ENCODE results near the gene NTNG1.
A peak's percentile ranks its signal among the peaks of the same experiment; 100 is the strongest.

The NTNG1 gene

DNA sequence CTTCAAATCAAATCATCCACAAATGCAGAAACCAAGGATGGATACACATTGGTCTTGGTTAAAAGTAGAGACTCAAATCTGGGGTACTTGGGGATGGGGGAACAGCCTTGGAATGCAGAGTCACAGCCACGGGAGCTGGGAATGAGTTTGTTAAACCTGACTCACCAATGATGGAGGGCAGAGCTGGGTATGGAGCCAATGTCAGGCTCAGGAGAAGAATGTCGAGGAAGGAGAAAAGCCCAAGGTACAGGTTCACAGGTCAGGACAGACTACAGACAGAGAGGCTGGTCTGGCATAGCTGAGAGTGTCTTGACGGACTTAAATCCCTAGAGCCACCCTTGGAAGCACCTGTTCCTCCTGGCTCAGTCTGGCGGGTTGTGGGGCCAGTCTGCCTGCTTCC, 237.6 kb downstream of the NTNG1 start:
- POLR2A ChIA-PET: no interaction called here
- H3K36me3 ChIP-seq (ENCODE audit: control insufficient read depth in 4 of 4, insufficient read depth in 4 of 4, low read length in 3 of 4): no peaks in the 10 kb centered on the region

DNA sequence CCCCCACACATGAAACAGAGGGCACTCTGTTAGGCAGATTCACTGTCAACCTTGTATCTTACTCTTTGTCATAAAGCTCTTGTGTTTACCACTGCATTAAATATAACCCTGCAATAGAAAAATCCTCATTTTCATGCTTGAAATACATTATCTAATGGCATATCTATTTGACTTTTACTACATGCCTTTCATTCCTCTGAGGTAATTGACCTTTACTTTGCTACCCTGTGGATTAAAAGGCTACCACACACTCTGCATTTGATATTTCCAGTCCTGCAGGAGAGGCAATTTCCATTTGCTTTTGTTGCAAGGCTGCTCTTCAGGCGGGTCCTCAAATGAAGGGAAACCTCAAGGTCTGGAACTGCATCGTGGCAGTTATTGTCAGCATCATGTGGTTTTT, 238.0 kb downstream of the NTNG1 start:
- 90% methylated on average over 2 of the region's 2 CpGs for WGBS (ENCODE audit: insufficient coverage)
- POLR2A ChIA-PET: no interaction called here
- H3K27me3 ChIP-seq (replicated peaks in 2 of 5; ENCODE audit: control insufficient read depth in 4 of 5, insufficient read depth in 5 of 5, low read length in 4 of 5): no peaks in the 10 kb centered on the region
- H3K36me3 ChIP-seq (ENCODE audit: control insufficient read depth in 4 of 4, insufficient read depth in 4 of 4, low read length in 3 of 4): no peaks in the 10 kb centered on the region
- no peaks in the 10 kb centered on the region for H3K9me3 ChIP-seq (ENCODE audit: control extremely low read depth in 1 of 5, control insufficient read depth in 4 of 5, insufficient read depth in 2 of 5, low read depth in 1 of 5, low read length in 4 of 5)
- no peaks in the 10 kb centered on the region for H3K4me1 ChIP-seq (ENCODE audit: control extremely low read depth in 1 of 4, control insufficient read depth in 4 of 4, insufficient read depth in 4 of 4, low read length in 3 of 4)
- CTCF ChIA-PET: no interaction called here
- H3K4me3 ChIP-seq (ENCODE audit: control insufficient read depth in 1 of 7, extremely low read depth in 1 of 7, insufficient read depth in 4 of 7, low read depth in 2 of 7, low read length in 6 of 7): no peak overlapping the region
- no peak overlapping the region for H3K27ac ChIP-seq (ENCODE audit: insufficient read depth in 1 of 2, low read depth in 1 of 2, low read length in 2 of 2, poor library complexity in 1 of 2, severe bottlenecking in 2 of 2)
- no peak for DNase-seq

More for the DNA sequence above, 237.6 kb downstream of the NTNG1 start:
- CTCF ChIA-PET: no interaction called here
- Histone ChIP-seq H3K4me1 (ENCODE audit: control extremely low read depth in 1 of 4, control insufficient read depth in 4 of 4, insufficient read depth in 4 of 4, low read length in 3 of 4) (no peaks in the 10 kb centered on the region), H3K27me3 (replicated peaks in 2 of 5; ENCODE audit: control insufficient read depth in 4 of 5, insufficient read depth in 5 of 5, low read length in 4 of 5) (no peaks in the 10 kb centered on the region), H3K27ac (ENCODE audit: insufficient read depth in 1 of 2, low read depth in 1 of 2, low read length in 2 of 2, poor library complexity in 1 of 2, severe bottlenecking in 2 of 2) (no peak overlapping the region), H3K4me3 (ENCODE audit: control insufficient read depth in 1 of 7, extremely low read depth in 1 of 7, insufficient read depth in 4 of 7, low read depth in 2 of 7, low read length in 6 of 7) (no peak overlapping the region), H3K9me3 (ENCODE audit: control extremely low read depth in 1 of 5, control insufficient read depth in 4 of 5, insufficient read depth in 2 of 5, low read depth in 1 of 5, low read length in 4 of 5) (no peaks in the 10 kb centered on the region)
- DNase-seq: no peak
- WGBS (ENCODE audit: insufficient coverage): 92% methylated on average over 4 of the region's 4 CpGs

DNA sequence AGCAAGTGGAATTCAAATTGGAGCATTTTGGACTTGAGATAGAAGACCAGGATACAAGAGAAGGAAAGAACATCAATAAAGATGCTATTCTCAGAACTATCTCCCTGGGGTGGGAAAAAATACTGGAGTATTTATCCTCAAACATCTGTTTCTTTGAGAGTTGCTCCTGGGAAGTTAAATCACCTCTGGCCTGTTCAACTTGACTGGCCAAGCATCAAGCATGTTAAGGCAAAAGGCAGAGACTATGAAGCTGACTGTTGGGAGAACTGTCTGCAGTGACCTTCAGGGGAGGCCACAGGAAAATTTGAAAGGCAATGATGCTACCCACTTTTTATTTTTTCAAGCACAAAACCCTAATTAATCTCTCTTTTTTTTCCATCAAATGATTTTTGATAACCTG, 239.0 kb downstream of the NTNG1 start:
- Histone ChIP-seq H3K27me3 (replicated peaks in 2 of 5; ENCODE audit: control insufficient read depth in 4 of 5, insufficient read depth in 5 of 5, low read length in 4 of 5) (no peaks in the 10 kb centered on the region), H3K36me3 (ENCODE audit: control insufficient read depth in 4 of 4, insufficient read depth in 4 of 4, low read length in 3 of 4) (no peaks in the 10 kb centered on the region), H3K27ac (ENCODE audit: insufficient read depth in 1 of 2, low read depth in 1 of 2, low read length in 2 of 2, poor library complexity in 1 of 2, severe bottlenecking in 2 of 2) (no peak overlapping the region), H3K4me3 (ENCODE audit: control insufficient read depth in 1 of 7, extremely low read depth in 1 of 7, insufficient read depth in 4 of 7, low read depth in 2 of 7, low read length in 6 of 7) (no peak overlapping the region), H3K9me3 (ENCODE audit: control extremely low read depth in 1 of 5, control insufficient read depth in 4 of 5, insufficient read depth in 2 of 5, low read depth in 1 of 5, low read length in 4 of 5) (no peaks in the 10 kb centered on the region), H3K4me1 (ENCODE audit: control extremely low read depth in 1 of 4, control insufficient read depth in 4 of 4, insufficient read depth in 4 of 4, low read length in 3 of 4) (no peaks in the 10 kb centered on the region)
- ChIA-PET POLR2A (no interaction called here), CTCF (interaction anchor here (1.4 kb wide), 1 partner anchor 11 kb away, joined by 5 read pairs; no protein-coding TSS in a partner anchor)
- DNase-seq: no peak

GRCh38 chr1:107389410-107390396, 248.9 kb downstream of the NTNG1 start:
- Histone ChIP-seq H3K4me1 (ENCODE audit: control extremely low read depth in 1 of 4, control insufficient read depth in 4 of 4, insufficient read depth in 4 of 4, low read length in 3 of 4) (no peaks in the 10 kb centered on the region), H3K27me3 (replicated peaks in 2 of 5; ENCODE audit: control insufficient read depth in 4 of 5, insufficient read depth in 5 of 5, low read length in 4 of 5) (no peaks in the 10 kb centered on the region), H3K36me3 (ENCODE audit: control insufficient read depth in 4 of 4, insufficient read depth in 4 of 4, low read length in 3 of 4) (no peaks in the 10 kb centered on the region), H3K4me3 (ENCODE audit: control insufficient read depth in 1 of 7, extremely low read depth in 1 of 7, insufficient read depth in 4 of 7, low read depth in 2 of 7, low read length in 6 of 7) (no peak overlapping the region), H3K27ac (ENCODE audit: insufficient read depth in 1 of 2, low read depth in 1 of 2, low read length in 2 of 2, poor library complexity in 1 of 2, severe bottlenecking in 2 of 2) (no peak overlapping the region), H3K9me3 (ENCODE audit: control extremely low read depth in 1 of 5, control insufficient read depth in 4 of 5, insufficient read depth in 2 of 5, low read depth in 1 of 5, low read length in 4 of 5) (peaks cover 0 to 5% (median 3%) of the 10 kb centered on the region in 5 experiments)
- DNase-seq: no peak
- ChIA-PET POLR2A (no interaction called here), CTCF (interaction anchor here (1.6 to 2.0 kb wide), 2 partner anchors 9 to 10 kb away, joined by 5 read pairs; no protein-coding TSS in a partner anchor)
- 95% methylated on average over 14 of the region's 15 CpGs for WGBS (ENCODE audit: insufficient coverage)

GRCh38 chr1:107394301-107394700, 253.5 kb downstream of the NTNG1 start:
- ChIA-PET POLR2A (no interaction called here), CTCF (no interaction called here)
- H3K36me3 ChIP-seq (ENCODE audit: control insufficient read depth in 4 of 4, insufficient read depth in 4 of 4, low read length in 3 of 4): no peaks in the 10 kb centered on the region
- H3K4me1 ChIP-seq (ENCODE audit: control extremely low read depth in 1 of 4, control insufficient read depth in 4 of 4, insufficient read depth in 4 of 4, low read length in 3 of 4): no peaks in the 10 kb centered on the region
- no peaks in the 10 kb centered on the region for H3K27me3 ChIP-seq (replicated peaks in 2 of 5; ENCODE audit: control insufficient read depth in 4 of 5, insufficient read depth in 5 of 5, low read length in 4 of 5)
- WGBS (ENCODE audit: insufficient coverage): 100% methylated on average over 2 of the region's 3 CpGs
- DNase-seq: no peak
- H3K4me3 ChIP-seq (ENCODE audit: control insufficient read depth in 1 of 7, extremely low read depth in 1 of 7, insufficient read depth in 4 of 7, low read depth in 2 of 7, low read length in 6 of 7): no peak overlapping the region
- no peak overlapping the region for H3K27ac ChIP-seq (ENCODE audit: insufficient read depth in 1 of 2, low read depth in 1 of 2, low read length in 2 of 2, poor library complexity in 1 of 2, severe bottlenecking in 2 of 2)
- H3K9me3 ChIP-seq (ENCODE audit: control extremely low read depth in 1 of 5, control insufficient read depth in 4 of 5, insufficient read depth in 2 of 5, low read depth in 1 of 5, low read length in 4 of 5): peaks cover 0 to 5% (median 3%) of the 10 kb centered on the region in 5 experiments

DNA sequence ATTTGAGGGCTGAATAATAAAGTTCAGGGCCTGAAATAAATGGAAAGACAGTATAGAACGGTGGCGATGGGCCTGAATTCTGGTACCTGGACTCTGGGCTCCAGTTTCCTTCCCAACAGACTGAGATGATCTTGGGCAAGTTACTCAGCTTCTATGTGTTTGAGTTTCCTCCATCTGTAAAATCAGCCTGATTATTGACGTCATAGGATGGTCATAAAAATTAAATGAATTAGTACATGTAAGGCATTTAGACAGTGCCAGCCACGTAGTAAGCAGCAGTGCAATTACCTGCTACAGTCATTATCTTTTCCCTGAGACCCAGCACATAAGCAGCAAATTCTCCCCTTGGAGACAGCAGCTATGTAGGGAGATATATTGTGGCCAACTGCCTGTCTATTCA, 260.9 kb downstream of the NTNG1 start:
- no peaks in the 10 kb centered on the region for H3K27me3 ChIP-seq (replicated peaks in 2 of 5; ENCODE audit: control insufficient read depth in 4 of 5, insufficient read depth in 5 of 5, low read length in 4 of 5)
- CTCF ChIA-PET: no interaction called here
- H3K9me3 ChIP-seq (ENCODE audit: control extremely low read depth in 1 of 5, control insufficient read depth in 4 of 5, insufficient read depth in 2 of 5, low read depth in 1 of 5, low read length in 4 of 5): no peaks in the 10 kb centered on the region
- POLR2A ChIA-PET: no interaction called here
- WGBS (ENCODE audit: insufficient coverage): 96% methylated on average over 3 of the region's 4 CpGs
- no peaks in the 10 kb centered on the region for H3K36me3 ChIP-seq (ENCODE audit: control insufficient read depth in 4 of 4, insufficient read depth in 4 of 4, low read length in 3 of 4)
- H3K4me1 ChIP-seq (ENCODE audit: control extremely low read depth in 1 of 4, control insufficient read depth in 4 of 4, insufficient read depth in 4 of 4, low read length in 3 of 4): no peaks in the 10 kb centered on the region
- no peak for DNase-seq
- H3K4me3 ChIP-seq (ENCODE audit: control insufficient read depth in 1 of 7, extremely low read depth in 1 of 7, insufficient read depth in 4 of 7, low read depth in 2 of 7, low read length in 6 of 7): no peak overlapping the region
- no peak overlapping the region for H3K27ac ChIP-seq (ENCODE audit: insufficient read depth in 1 of 2, low read depth in 1 of 2, low read length in 2 of 2, poor library complexity in 1 of 2, severe bottlenecking in 2 of 2)

- Histone ChIP-seq H3K27ac (ENCODE audit: insufficient read depth in 1 of 2, low read depth in 1 of 2, low read length in 2 of 2, poor library complexity in 1 of 2, severe bottlenecking in 2 of 2) (no peak overlapping the region), H3K4me3 (ENCODE audit: control insufficient read depth in 1 of 7, extremely low read depth in 1 of 7, insufficient read depth in 4 of 7, low read depth in 2 of 7, low read length in 6 of 7) (no peak overlapping the region), H3K9me3 (ENCODE audit: control extremely low read depth in 1 of 5, control insufficient read depth in 4 of 5, insufficient read depth in 2 of 5, low read depth in 1 of 5, low read length in 4 of 5) (no peaks in the 10 kb centered on the region), H3K36me3 (ENCODE audit: control insufficient read depth in 4 of 4, insufficient read depth in 4 of 4, low read length in 3 of 4) (no peaks in the 10 kb centered on the region), H3K4me1 (ENCODE audit: control extremely low read depth in 1 of 4, control insufficient read depth in 4 of 4, insufficient read depth in 4 of 4, low read length in 3 of 4) (no peaks in the 10 kb centered on the region), H3K27me3 (replicated peaks in 2 of 5; ENCODE audit: control insufficient read depth in 4 of 5, insufficient read depth in 5 of 5, low read length in 4 of 5) (peaks cover 0 to 2% (median 0%) of the 10 kb centered on the region in 5 experiments)
- CTCF ChIA-PET: no interaction called here
- DNase-seq: peak in 1 of 3 donors; percentile 1
- POLR2A ChIA-PET: interaction anchor here (1.2 kb wide), 1 partner anchor 12 kb away, joined by 8 read pairs; no protein-coding TSS in a partner anchor
- WGBS (ENCODE audit: insufficient coverage): no CpG with 5 or more reads among the region's 1 CpG
Measured at GRCh38 chr1:107404756-107405155, 263.9 kb downstream of the NTNG1 start.

Data from common myeloid progenitor, CD34-positive (primary cell).